ENCODE measurements around the gene RNASEH2C. TPM values are rescaled to one million over a fixed set of nuclear protein-coding genes. Genes with fewer than 3 reads are reported as not detected.
"Not testable (repeated sequence)": the region's sequence is repeated elsewhere in the genome, so short reads cannot be mapped to it uniquely, and the experiment has no call there.

The RNASEH2C gene
- total RNA-seq, 4 donors from 2014 or later = 35.2 to 107 (median 65.4) TPM

DNA sequence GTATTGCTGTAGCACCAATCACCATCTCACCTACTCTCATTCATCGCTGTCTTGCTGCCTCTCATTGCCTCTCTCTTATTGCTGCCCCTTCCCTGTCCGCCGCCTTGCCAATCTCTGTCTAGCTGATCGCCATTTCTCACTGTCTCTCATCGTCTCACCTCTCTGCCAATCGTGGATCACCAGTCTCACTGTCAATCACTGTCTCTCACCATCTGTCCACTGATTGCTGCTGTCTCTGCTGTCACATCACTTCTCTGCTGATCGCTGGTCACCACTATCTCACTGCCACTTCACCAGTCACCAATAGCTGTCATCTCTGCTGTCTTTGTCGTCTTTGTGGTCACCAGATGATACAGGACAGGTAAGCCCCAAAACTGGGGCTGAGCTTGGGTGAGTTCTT lies 20.6 kb upstream of the RNASEH2C start:
- H3K27ac ChIP-seq = no peak overlapping the region
- H3K27me3 ChIP-seq = no peaks in the 10 kb centered on the region
- intact Hi-C loops (cut with DNase I; ENCODE audit: low total_unique reads) = no loop called here
- no peaks in the 10 kb centered on the region for H3K9me3 ChIP-seq
- DNase-seq = no peak
- no peak overlapping the region for H3K4me3 ChIP-seq
- no peaks in the 10 kb centered on the region for H3K36me3 ChIP-seq
- TF ChIP-seq, protein P1, sequence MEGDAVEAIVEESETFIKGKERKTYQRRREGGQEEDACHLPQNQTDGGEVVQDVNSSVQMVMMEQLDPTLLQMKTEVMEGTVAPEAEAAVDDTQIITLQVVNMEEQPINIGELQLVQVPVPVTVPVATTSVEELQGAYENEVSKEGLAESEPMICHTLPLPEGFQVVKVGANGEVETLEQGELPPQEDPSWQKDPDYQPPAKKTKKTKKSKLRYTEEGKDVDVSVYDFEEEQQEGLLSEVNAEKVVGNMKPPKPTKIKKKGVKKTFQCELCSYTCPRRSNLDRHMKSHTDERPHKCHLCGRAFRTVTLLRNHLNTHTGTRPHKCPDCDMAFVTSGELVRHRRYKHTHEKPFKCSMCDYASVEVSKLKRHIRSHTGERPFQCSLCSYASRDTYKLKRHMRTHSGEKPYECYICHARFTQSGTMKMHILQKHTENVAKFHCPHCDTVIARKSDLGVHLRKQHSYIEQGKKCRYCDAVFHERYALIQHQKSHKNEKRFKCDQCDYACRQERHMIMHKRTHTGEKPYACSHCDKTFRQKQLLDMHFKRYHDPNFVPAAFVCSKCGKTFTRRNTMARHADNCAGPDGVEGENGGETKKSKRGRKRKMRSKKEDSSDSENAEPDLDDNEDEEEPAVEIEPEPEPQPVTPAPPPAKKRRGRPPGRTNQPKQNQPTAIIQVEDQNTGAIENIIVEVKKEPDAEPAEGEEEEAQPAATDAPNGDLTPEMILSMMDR (IDR thresholded peaks at IDR 0.05) = no peak
- no peak for TF ChIP-seq POLR2A (IDR thresholded peaks at IDR 0.05)
- H3K4me1 ChIP-seq = no peaks in the 10 kb centered on the region

DNA sequence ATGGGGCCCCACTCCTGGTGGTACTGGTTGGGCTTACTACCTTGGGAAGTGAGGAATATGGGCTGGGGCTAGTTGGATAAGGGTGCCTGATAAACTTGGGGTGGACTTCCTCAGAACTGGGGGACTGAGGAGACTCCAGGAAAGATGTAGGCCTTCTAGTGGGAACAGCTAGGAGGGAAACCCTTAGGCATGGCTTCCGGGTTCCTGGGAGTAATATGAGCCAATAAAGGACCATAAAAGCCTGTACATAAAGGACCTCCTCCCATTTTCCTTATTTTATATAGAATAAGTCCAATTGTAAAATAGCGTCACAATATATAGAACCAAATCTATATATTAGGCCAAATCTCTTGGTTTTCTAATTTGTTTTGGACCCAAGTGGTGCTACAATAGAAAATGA lies 18.4 kb upstream of the RNASEH2C start:
- Histone ChIP-seq H3K4me3 (no peak overlapping the region), H3K4me1 (no peaks in the 10 kb centered on the region), H3K27me3 (no peaks in the 10 kb centered on the region), H3K9me3 (no peaks in the 10 kb centered on the region), H3K27ac (no peak overlapping the region), H3K36me3 (no peaks in the 10 kb centered on the region)
- DNase-seq = no peak
- TF ChIP-seq, protein P1 (IDR thresholded peaks at IDR 0.05) = no peak
- intact Hi-C loops (cut with DNase I; ENCODE audit: low total_unique reads) = no loop called here

DNA sequence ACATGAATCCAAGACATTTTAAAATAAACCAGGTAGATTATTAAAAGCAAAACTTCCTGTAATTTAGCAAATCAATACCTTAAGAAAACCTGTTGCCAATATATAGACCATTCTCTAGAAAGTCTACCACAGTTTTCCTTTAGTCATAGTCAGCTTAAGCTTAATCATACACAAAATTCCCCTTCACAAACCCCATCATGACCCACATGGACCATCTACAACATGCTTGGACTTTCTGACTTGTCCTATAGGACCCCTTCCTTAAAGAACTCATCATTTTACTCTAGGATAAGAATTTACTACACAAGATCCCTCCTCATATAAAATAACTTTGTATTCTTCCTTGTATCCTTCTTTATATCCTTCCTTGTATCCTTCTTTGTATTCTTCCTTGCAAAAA lies 16.2 kb upstream of the RNASEH2C start:
- no peak for DNase-seq
- Histone ChIP-seq H3K9me3 (no peaks in the 10 kb centered on the region), H3K36me3 (no peaks in the 10 kb centered on the region), H3K27ac (no peak overlapping the region), H3K27me3 (no peaks in the 10 kb centered on the region), H3K4me3 (no peak overlapping the region), H3K4me1 (no peaks in the 10 kb centered on the region)
- TF ChIP-seq, protein P1 (IDR thresholded peaks at IDR 0.05) = no peak
- TF ChIP-seq POLR2A (IDR thresholded peaks at IDR 0.05) = no peak
- intact Hi-C loops (cut with DNase I; ENCODE audit: low total_unique reads) = no loop called here

DNA sequence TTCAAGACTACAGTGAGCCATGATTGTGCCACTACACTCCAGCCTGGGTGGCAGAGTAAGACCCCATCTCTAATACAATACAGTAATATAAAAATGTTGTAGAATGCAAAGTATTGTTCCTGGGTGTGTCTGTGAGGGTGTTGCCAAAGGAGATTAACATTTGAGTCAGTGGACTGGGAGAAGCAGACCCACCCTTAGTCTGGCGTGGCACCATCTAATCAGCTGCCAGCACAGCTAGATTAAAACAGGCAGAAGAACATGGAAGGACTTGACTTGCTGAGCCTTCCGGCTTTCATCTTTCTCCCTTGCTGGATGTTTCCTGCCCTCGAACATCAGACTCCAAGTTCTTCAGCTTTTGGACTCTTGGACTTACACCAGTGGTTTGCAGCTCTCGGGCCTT lies 14.5 kb upstream of the RNASEH2C start:
- intact Hi-C loops (cut with DNase I; ENCODE audit: low total_unique reads); H3K27me3 ChIP-seq; DNase-seq; H3K4me3 ChIP-seq; H3K4me1 ChIP-seq; H3K36me3 ChIP-seq; H3K27ac ChIP-seq; H3K9me3 ChIP-seq: not testable (repeated sequence)

GRCh38 chr11:65730461-65730860 lies 9.9 kb upstream of the RNASEH2C start:
- no peak for DNase-seq
- intact Hi-C loops (cut with DNase I; ENCODE audit: low total_unique reads) = no loop called here
- no peak overlapping the region for H3K4me3 ChIP-seq
- no peaks in the 10 kb centered on the region for H3K4me1 ChIP-seq
- H3K27me3 ChIP-seq = no peaks in the 10 kb centered on the region
- H3K36me3 ChIP-seq = no peaks in the 10 kb centered on the region
- no peaks in the 10 kb centered on the region for H3K9me3 ChIP-seq
- H3K27ac ChIP-seq = no peak overlapping the region
- no peak for TF ChIP-seq POLR2A (IDR thresholded peaks at IDR 0.05)
- TF ChIP-seq, protein P1 (IDR thresholded peaks at IDR 0.05) = no peak

DNA sequence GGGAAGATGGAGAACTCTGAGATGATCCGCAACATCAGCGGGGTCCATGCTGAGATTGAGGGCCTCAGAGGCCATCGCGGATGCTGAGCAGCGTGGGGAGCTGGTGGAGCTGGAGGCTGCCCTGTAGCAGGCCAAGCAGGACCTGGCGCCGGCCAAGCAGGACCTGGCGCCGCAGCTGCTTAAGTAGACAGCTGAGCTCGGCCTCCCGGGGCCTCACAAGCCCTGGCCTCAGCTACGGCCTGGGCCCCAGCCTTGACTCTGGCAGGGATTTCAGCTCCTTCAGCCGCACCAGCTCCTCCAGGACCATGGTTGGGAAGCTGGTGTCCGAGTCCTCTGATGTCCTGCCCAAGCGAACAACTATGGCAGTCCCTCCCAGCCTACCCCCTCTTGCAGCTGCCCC lies 7.3 kb upstream of the RNASEH2C start:
- Histone ChIP-seq H3K4me1 (no peaks in the 10 kb centered on the region), H3K4me3 (no peak overlapping the region), H3K27ac (no peak overlapping the region), H3K36me3 (no peaks in the 10 kb centered on the region), H3K9me3 (no peaks in the 10 kb centered on the region), H3K27me3 (no peaks in the 10 kb centered on the region)
- intact Hi-C loops (cut with DNase I; ENCODE audit: low total_unique reads) = no loop called here
- no peak for DNase-seq
- TF ChIP-seq, protein P1 (IDR thresholded peaks at IDR 0.05) = no peak
- no peak for TF ChIP-seq POLR2A (IDR thresholded peaks at IDR 0.05)
